ENCODE data around the gene NXF3.

GRCh38 chrX:103063191-103063845 lies 29.6 kb downstream of the NXF3 start:
- TF ChIP-seq CTCF (IDR thresholded peaks at IDR 0.05) (no peak), POLR2AphosphoS5 (IDR thresholded peaks at IDR 0.05) (no peak), POLR2A (IDR thresholded peaks at IDR 0.05) (no peak), EP300 (IDR thresholded peaks at IDR 0.05) (no peak)

All from stomach (tissue), 4 donors.